PFSK-1 (cell line): ENCODE results near the gene SDK1.

ENCODE experiments used
- FOXP2 ChIP-seq: optimal IDR thresholded peaks from 2 replicates; pipeline ENCODE3; 2011; ENCODE audit warnings: borderline replicate concordance, control low read depth, inconsistent platforms; ENCODE audit not compliant: insufficient read depth; ENCODE audit errors: extremely low read length, extremely low read depth
- POLR2AphosphoS5 ChIP-seq: IDR thresholded peaks from 2 replicates; pipeline ENCODE4 v1.6.1; 2012; ENCODE audit warnings: low read depth, mild to moderate bottlenecking, control low read depth, low read length, moderate library complexity
- REST ChIP-seq, 2 experiments: IDR thresholded peaks; 2 replicates each; pipeline versions ENCODE4 v1.6.1 to v1.8.0; 2011 to 2012; ENCODE audit warnings: low read depth in 2 of 2, low read length in 2 of 2, control low read depth in 1 of 2, inconsistent platforms in 1 of 2, mild to moderate bottlenecking in 1 of 2, moderate library complexity in 1 of 2; ENCODE audit not compliant: insufficient read depth in 1 of 2
- SIN3A ChIP-seq: IDR thresholded peaks from 2 replicates; pipeline ENCODE4 v1.6.1; 2012; ENCODE audit warnings: mild to moderate bottlenecking, low read length, moderate library complexity, borderline replicate concordance; ENCODE audit not compliant: insufficient read depth
- TAF1 ChIP-seq: IDR thresholded peaks from 2 replicates; pipeline ENCODE4 v1.6.1; 2012; ENCODE audit warnings: low read length, control low read depth, borderline replicate concordance; ENCODE audit not compliant: insufficient read depth

SDK1 gene

GRCh38 chr7:4021413-4021812 lies 720.4 kb downstream of the SDK1 start:
- no peak for TF ChIP-seq SIN3A
- no peak for TF ChIP-seq FOXP2
- no peak for TF ChIP-seq POLR2AphosphoS5
- no peak for TF ChIP-seq TAF1
- no peak for TF ChIP-seq REST (IDR thresholded peaks at IDR 0.05; ENCODE audit: insufficient read depth in 1 of 2, low read depth in 2 of 2, low read length in 2 of 2)

- TF ChIP-seq POLR2AphosphoS5 (no peak), REST (IDR thresholded peaks at IDR 0.05; ENCODE audit: insufficient read depth in 1 of 2, low read depth in 2 of 2, low read length in 2 of 2) (no peak), TAF1 (no peak), FOXP2 (no peak), SIN3A (no peak)
These were observed 721.2 kb downstream of the SDK1 start for GRCh38 chr7:4022265-4022664.

GRCh38 chr7:4023502-4023901 lies 722.5 kb downstream of the SDK1 start:
- no peak for TF ChIP-seq FOXP2
- no peak for TF ChIP-seq SIN3A
- no peak for TF ChIP-seq REST (IDR thresholded peaks at IDR 0.05; ENCODE audit: insufficient read depth in 1 of 2, low read depth in 2 of 2, low read length in 2 of 2)
- TF ChIP-seq POLR2AphosphoS5: no peak
- no peak for TF ChIP-seq TAF1

GRCh38 chr7:4024133-4024532 lies 723.1 kb downstream of the SDK1 start:
- TF ChIP-seq POLR2AphosphoS5 (no peak), TAF1 (no peak), REST (IDR thresholded peaks at IDR 0.05; ENCODE audit: insufficient read depth in 1 of 2, low read depth in 2 of 2, low read length in 2 of 2) (no peak), SIN3A (no peak), FOXP2 (no peak)

GRCh38 chr7:4024806-4025205 lies 723.8 kb downstream of the SDK1 start:
- TF ChIP-seq REST (IDR thresholded peaks at IDR 0.05; ENCODE audit: insufficient read depth in 1 of 2, low read depth in 2 of 2, low read length in 2 of 2): no peak
- no peak for TF ChIP-seq SIN3A
- no peak for TF ChIP-seq POLR2AphosphoS5
- no peak for TF ChIP-seq TAF1
- TF ChIP-seq FOXP2: no peak
